Kidney (tissue), 14 donors: Measurements from ENCODE around the gene FBXO34. TPM values are rescaled to one million over a fixed set of nuclear protein-coding genes. Genes with fewer than 3 reads are reported as not detected.

Source experiments
- DNase-seq, 5 donors: peaks; one replicate each; pipeline ENCODE4 v3.0.0-alpha.2; 2013 to 2020
- FAIRE-seq: peaks from 2 replicates; lab custom pipeline; 2012; peaks lifted over from hg19 to GRCh38; lab: Jason Lieb, UNC
- H3K27ac ChIP-seq, 2 donors: one replicate each; pipeline ENCODE4 v1.7.0; 2013; ENCODE audit warnings: low read depth in 2 of 2, low read length in 2 of 2, inconsistent platforms in 1 of 2
- H3K27me3 ChIP-seq: one replicate; pipeline ENCODE4 v1.7.1; 2013; ENCODE audit warnings: low read length, inconsistent platforms; ENCODE audit not compliant: control insufficient read depth, insufficient read depth
- H3K36me3 ChIP-seq, 3 donors: one replicate each; pipeline versions ENCODE4 v1.7.0 to v1.7.1; 2013; ENCODE audit warnings: low read length in 3 of 3, control low read depth in 1 of 3, inconsistent platforms in 1 of 3; ENCODE audit not compliant: insufficient read depth in 3 of 3, control insufficient read depth in 2 of 3
- H3K4me1 ChIP-seq, 3 donors: one replicate each; pipeline versions ENCODE4 v1.7.0 to v1.7.1; 2013; ENCODE audit warnings: low read length in 3 of 3, inconsistent platforms in 1 of 3, low read depth in 1 of 3; ENCODE audit not compliant: control insufficient read depth in 2 of 3, insufficient read depth in 2 of 3
- H3K4me3 ChIP-seq, 3 donors: one replicate each; pipeline versions ENCODE4 v1.7.0 to v1.8.1; 2013; ENCODE audit warnings: low read length in 3 of 3, control low read depth in 1 of 3, inconsistent platforms in 1 of 3
- H3K9ac ChIP-seq, 3 donors: one replicate each; pipeline versions ENCODE4 v1.7.0 to v1.7.1; 2013; ENCODE audit warnings: low read length in 3 of 3, control low read depth in 1 of 3, inconsistent platforms in 1 of 3
- H3K9me3 ChIP-seq, 3 donors: one replicate each; pipeline versions ENCODE4 v1.7.0 to v1.7.1; 2013; ENCODE audit warnings: low read length in 3 of 3, control low read depth in 1 of 3, inconsistent platforms in 1 of 3; ENCODE audit not compliant: control insufficient read depth in 2 of 3, insufficient read depth in 1 of 3
- CTCF ChIP-seq: IDR thresholded peaks from 3 replicates; pipeline ENCODE4 v1.5.1; 2012; ENCODE audit warnings: mild to moderate bottlenecking, moderate library complexity, borderline replicate concordance; ENCODE audit not compliant: insufficient read depth; ENCODE audit errors: extremely low read depth
- intact Hi-C: fragments of 100-400 bp; cut with DNase I; formaldehyde crosslinking; loops from one replicate; pipeline ENCODE4 v1.11.1; 2022
- polyA plus RNA-seq: library from polyadenylated mRNA; stranded (reverse); fragments of 350-450 nt; fragmentation: Illumina TruSeq; extraction: RNeasy Lipid Tissue Mini Kit (QIAGEN cat#74804); gene quantifications from one replicate; pipeline ENCODE4 v1.2.3, GENCODE V29; 2014; ENCODE audit warnings: low read depth, low replicate concordance; ENCODE audit not compliant: insufficient read depth
- total RNA-seq: library from RNA; stranded (reverse); fragmentation: NEBNext Ultra II Directional; extraction: Animal tissue kit (Norgen Biotek cat#: 25700); gene quantifications from one replicate; pipeline ENCODE4 v1.2.1, GENCODE V29; 2021
- donor health status: control.
- donor health status: control.
- donor health status: control.
- donor health status: control.
- donor health status: control.
- donor health status: DM: yes; HTN: yes; CAD: no.
- donor health status: Normal renal cell carcinoma (clear cell type).

Gene FBXO34
- total and polyA plus RNA-seq, 2 donors from 2014 or later = 12.8 to 38.5 TPM

- no peak for FAIRE-seq
- Histone ChIP-seq H3K27me3 (no peaks in the 10 kb centered on the region), H3K36me3 (no peaks in the 10 kb centered on the region), H3K4me3 (no peak overlapping the region), H3K4me1 (no peaks in the 10 kb centered on the region), H3K9me3 (no peaks in the 10 kb centered on the region), H3K27ac (no peak overlapping the region), H3K9ac (no peak overlapping the region)
- no peak for TF ChIP-seq CTCF
- intact Hi-C loops = no loop called here
- no peak for DNase-seq
These were observed 47.9 kb upstream of the FBXO34 start for GRCh38 chr14:55223364-55223763.

GRCh38 chr14:55228261-55228660, 43.0 kb upstream of the FBXO34 start:
- Histone ChIP-seq H3K36me3 (no peaks in the 10 kb centered on the region), H3K27me3 (no peaks in the 10 kb centered on the region), H3K27ac (no peak overlapping the region), H3K9me3 (no peaks in the 10 kb centered on the region), H3K4me1 (no peaks in the 10 kb centered on the region), H3K4me3 (no peak overlapping the region), H3K9ac (no peak overlapping the region)
- FAIRE-seq (no peak), DNase-seq (no peak)
- TF ChIP-seq CTCF = no peak
- intact Hi-C loops = no loop called here

GRCh38 chr14:55233591-55233990, 37.6 kb upstream of the FBXO34 start:
- H3K27me3 ChIP-seq = no peaks in the 10 kb centered on the region
- H3K36me3 ChIP-seq = no peaks in the 10 kb centered on the region
- H3K27ac ChIP-seq = no peak overlapping the region
- no peaks in the 10 kb centered on the region for H3K9me3 ChIP-seq
- DNase-seq (no peak), FAIRE-seq (no peak)
- TF ChIP-seq CTCF = no peak
- intact Hi-C loops = no loop called here
- H3K4me3 ChIP-seq = no peak overlapping the region
- H3K9ac ChIP-seq = no peak overlapping the region
- no peaks in the 10 kb centered on the region for H3K4me1 ChIP-seq

- Histone ChIP-seq H3K27me3 (peaks cover 12% of the 10 kb centered on the region), H3K4me1 (no peaks in the 10 kb centered on the region), H3K4me3 (no peak overlapping the region), H3K9me3 (no peaks in the 10 kb centered on the region), H3K27ac (no peak overlapping the region), H3K9ac (no peak overlapping the region), H3K36me3 (no peaks in the 10 kb centered on the region)
- intact Hi-C loops = no loop called here
- FAIRE-seq (no peak), DNase-seq (no peak)
- no peak for TF ChIP-seq CTCF
These were observed 33.1 kb upstream of the FBXO34 start for GRCh38 chr14:55238019-55238680.
